Ishikawa (cell line): ENCODE results near the gene LLGL1.

Experiments
- CEBPB ChIP-seq: IDR thresholded peaks from 2 replicates; pipeline ENCODE4 v1.6.1; 2012
- TAF1 ChIP-seq: IDR thresholded peaks from 2 replicates; pipeline ENCODE4 v1.6.1; 2012; ENCODE audit warnings: low read depth, mild to moderate bottlenecking
- TCF12 ChIP-seq: IDR thresholded peaks from 2 replicates; pipeline ENCODE4 v1.6.1; 2012; ENCODE audit warnings: low read depth
- YY1 ChIP-seq: IDR thresholded peaks from 2 replicates; pipeline ENCODE4 v1.6.1; 2012; ENCODE audit warnings: low read depth
- ZBTB7A ChIP-seq: IDR thresholded peaks from 2 replicates; pipeline ENCODE4 v1.6.1; 2012; ENCODE audit warnings: low read depth
- TF ChIP-seq, protein P1 (sequence below): IDR thresholded peaks from 2 replicates; pipeline ENCODE4 v1.6.1; 2012

DNA sequence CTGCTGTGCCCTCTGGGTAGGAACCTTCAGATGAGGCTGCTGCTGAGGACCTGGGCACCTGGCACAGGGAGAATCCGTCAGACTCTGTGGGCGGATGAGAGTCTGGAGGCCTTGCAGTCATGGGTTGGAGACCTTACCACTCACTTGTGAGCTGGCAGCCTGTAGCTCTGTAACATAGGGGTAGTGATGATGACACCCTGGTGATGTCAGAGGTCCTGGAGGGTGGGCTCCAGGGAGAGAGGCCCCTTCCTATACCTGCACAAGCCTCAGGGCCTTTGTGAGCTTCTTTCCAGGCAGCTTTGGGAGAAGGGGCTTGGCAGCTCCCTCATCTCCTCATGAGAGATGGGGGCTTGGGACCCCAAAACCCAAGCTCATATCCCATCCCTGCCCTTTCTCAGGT, 36.7 kb downstream of the LLGL1 start:
- TF ChIP-seq CEBPB (no peak), TCF12 (no peak), YY1 (no peak), TAF1 (no peak), ZBTB7A (no peak)
- TF ChIP-seq, protein P1, sequence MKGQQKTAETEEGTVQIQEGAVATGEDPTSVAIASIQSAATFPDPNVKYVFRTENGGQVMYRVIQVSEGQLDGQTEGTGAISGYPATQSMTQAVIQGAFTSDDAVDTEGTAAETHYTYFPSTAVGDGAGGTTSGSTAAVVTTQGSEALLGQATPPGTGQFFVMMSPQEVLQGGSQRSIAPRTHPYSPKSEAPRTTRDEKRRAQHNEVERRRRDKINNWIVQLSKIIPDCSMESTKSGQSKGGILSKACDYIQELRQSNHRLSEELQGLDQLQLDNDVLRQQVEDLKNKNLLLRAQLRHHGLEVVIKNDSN, result no peak
